ENCODE measurements around the gene MADD.

MADD gene

DNA sequence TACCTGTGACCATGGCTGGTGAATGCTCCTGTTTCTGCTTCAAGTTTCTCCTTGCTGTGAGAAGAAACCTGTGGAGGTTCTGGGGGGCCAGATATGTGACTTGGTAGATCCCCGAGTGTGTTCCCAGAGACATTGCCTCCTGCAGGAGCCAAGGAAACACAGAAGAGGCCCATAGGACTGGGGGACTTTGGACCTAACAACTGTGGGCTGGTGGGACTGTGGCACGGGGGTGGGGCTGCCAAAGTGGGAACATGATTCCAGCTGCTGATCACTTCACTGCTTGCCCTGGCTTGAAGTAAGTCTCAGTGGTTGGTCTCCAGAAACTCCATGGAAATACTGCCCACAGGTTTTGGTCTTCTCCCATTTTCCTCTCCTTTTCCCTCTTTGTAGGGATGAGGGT, 16.3 kb upstream of the MADD start:
- DNase-seq = no peak

DNA sequence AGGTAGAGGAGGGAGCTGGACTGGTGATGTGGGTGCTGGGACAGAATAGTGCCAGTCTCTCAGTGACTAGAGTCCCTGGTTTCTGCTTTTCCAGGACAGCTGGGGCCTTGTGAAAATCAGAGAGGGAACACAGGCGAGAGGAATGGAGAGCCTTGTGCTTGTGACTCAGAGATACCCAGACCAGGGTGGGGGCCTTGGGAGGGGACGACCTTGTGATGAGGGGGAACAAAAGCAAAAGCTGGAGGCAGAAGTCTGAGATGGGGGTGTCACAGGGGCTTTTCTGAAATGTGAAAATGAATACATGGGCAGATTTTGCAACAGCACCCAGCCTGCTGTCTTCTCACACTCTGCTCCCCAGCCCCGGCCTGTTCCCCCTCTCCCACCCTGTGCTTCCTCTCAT, 15.5 kb upstream of the MADD start:
- no peak for DNase-seq

GRCh38 chr11:47256374-47256773, 13.6 kb upstream of the MADD start:
- DNase-seq = no peak

DNA sequence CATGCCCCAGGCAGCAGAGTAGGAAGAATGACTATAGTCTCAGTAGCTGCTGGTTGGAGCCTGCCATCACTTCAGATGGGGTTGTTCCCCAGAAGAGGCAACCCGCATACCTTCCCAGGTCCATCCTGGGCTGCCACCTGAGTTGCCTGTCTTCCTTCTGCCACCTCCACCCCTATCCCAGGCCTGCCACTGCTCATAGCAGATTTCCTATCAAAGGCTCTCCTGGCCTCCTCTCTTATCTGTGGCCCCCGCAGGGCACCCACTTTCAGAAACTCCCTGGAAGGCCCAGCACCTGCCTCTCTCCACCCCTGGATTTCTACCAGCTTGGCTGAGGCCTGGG, 12.8 kb upstream of the MADD start:
- no peak for DNase-seq

DNA sequence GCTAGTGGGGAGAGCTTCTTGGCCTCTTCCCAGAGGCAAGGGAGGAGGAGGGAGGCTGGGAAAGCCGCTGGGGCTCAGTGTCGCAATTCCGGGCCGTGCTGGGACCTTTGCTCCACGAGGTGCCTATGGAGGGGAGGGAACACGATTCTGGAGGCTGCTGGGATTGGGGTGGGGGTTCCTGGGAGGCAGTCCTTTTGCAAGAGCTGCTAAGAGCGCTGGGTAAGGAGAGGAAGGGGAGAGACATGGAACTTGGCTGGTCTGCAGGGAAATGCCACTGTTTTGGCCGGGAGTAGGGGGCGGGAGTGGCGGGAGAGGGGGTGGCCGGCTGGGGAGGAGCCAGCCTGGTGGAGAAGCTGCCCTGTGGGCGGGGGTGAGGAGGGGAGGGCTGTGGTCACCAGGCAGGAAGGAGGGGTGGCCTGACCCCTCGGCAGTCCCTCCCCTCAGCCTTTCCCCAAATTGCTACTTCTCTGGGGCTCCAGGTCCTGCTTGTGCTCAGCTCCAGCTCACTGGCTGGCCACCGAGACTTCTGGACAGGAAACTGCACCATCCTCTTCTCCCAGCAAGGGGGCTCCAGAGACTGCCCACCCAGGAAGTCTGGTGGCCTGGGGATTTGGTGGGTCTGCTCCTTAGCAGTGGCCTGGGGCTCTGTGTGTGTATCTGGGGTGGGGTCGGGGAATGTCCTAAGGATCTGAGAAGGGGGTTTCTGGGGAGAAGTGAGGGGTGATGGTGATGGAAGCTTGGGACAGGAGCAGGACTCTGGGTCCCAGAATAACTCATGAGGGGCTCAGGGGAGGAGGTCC, 12.2 kb upstream of the MADD start, which contains the start of gene NR1H3:
Gene NR1H3 (plus strand): TSS at position 480 of the 800 bp plus-strand sequence. CDS start 1,221 bp downstream, outside the sequence.
- no peak for DNase-seq

GRCh38 chr11:47258317-47258902, 11.5 kb upstream of the MADD start:
- no peak for DNase-seq

DNA sequence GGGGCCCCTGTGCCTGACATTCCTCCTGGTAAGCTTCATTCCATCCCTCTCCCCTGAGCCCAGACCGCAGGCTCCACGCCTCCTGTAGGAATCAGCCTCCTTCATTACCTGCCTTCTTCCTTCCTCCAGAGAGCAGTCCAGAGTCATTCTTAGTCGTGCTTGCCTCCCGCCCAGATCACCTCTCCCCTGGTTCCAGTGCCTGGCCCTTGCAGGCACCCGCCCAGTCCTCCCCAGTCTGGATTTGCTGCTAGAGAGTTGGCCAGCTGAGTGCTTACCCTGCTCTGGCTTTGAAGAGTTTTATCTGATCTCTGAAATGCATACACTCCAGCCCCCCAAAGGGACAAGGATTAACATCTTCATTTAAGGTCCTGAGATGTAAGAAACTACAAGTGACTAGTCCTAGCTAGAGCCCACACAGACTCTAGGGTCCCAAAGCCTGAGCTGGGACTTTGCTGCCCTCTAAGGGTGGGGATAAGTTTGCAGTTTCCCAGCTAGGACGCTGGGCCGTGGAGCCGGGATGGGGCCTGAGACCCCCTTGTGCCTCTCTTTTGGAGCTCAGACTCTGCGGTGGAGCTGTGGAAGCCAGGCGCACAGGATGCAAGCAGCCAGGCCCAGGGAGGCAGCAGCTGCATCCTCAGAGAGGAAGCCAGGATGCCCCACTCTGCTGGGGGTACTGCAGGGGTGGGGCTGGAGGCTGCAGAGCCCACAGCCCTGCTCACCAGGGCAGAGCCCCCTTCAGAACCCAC, 10.5 kb upstream of the MADD start:
- DNase-seq = peak; percentile 12

- no peak for DNase-seq
Observed at GRCh38 chr11:47260366-47260765, 9.6 kb upstream of the MADD start.

DNA sequence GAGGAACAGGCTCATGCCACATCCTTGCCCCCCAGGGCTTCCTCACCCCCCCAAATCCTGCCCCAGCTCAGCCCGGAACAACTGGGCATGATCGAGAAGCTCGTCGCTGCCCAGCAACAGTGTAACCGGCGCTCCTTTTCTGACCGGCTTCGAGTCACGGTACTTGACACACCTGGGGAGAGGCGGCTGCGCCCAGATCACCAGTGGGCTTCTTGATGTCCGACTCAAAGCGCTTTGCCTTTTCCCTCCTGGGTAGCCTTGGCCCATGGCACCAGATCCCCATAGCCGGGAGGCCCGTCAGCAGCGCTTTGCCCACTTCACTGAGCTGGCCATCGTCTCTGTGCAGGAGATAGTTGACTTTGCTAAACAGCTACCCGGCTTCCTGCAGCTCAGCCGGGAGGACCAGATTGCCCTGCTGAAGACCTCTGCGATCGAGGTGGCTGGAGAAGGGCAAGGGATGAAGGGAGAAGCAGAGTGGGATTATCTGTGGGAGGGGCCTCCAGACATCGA, 8.6 kb upstream of the MADD start:
- no peak for DNase-seq

DNA sequence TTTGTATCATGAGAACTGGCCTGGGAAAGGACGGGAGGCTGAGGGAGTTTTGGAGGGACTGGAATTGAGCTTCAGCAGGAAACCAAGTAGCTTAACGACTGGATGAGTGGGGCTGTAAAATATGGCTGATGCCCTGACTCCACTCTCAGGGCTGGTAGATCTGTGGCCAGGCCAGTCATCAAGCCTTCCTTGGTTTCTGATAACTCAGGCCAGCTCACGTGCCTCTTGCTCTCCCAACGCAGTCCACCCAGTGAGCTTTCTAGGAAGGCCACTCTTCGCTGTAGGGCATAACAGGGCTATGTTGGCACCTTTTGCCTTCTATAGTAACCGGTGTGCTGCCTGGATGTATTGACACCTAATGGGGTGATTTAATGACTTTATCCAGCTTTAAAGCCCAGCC, 5.8 kb upstream of the MADD start:
- no peak for DNase-seq

GRCh38 chr11:47264521-47264920, 5.4 kb upstream of the MADD start:
- DNase-seq = no peak

- DNase-seq = no peak
Observed at GRCh38 chr11:47267876-47268275, 2.1 kb upstream of the MADD start.

DNA sequence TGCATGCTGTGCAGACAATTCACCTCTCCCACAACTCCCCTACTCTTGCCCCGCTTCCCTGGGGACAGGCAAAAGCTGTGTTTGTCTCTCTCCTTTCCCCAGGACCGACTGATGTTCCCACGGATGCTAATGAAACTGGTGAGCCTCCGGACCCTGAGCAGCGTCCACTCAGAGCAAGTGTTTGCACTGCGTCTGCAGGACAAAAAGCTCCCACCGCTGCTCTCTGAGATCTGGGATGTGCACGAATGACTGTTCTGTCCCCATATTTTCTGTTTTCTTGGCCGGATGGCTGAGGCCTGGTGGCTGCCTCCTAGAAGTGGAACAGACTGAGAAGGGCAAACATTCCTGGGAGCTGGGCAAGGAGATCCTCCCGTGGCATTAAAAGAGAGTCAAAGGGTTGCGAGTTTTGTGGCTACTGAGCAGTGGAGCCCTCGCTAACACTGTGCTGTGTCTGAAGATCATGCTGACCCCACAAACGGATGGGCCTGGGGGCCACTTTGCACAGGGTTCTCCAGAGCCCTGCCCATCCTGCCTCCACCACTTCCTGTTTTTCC, 1.4 kb upstream of the MADD start:
- DNase-seq = no peak

- peak; percentile 94 for DNase-seq
Observed at GRCh38 chr11:47269002-47269828, 718 bp upstream of the MADD start.

DNA sequence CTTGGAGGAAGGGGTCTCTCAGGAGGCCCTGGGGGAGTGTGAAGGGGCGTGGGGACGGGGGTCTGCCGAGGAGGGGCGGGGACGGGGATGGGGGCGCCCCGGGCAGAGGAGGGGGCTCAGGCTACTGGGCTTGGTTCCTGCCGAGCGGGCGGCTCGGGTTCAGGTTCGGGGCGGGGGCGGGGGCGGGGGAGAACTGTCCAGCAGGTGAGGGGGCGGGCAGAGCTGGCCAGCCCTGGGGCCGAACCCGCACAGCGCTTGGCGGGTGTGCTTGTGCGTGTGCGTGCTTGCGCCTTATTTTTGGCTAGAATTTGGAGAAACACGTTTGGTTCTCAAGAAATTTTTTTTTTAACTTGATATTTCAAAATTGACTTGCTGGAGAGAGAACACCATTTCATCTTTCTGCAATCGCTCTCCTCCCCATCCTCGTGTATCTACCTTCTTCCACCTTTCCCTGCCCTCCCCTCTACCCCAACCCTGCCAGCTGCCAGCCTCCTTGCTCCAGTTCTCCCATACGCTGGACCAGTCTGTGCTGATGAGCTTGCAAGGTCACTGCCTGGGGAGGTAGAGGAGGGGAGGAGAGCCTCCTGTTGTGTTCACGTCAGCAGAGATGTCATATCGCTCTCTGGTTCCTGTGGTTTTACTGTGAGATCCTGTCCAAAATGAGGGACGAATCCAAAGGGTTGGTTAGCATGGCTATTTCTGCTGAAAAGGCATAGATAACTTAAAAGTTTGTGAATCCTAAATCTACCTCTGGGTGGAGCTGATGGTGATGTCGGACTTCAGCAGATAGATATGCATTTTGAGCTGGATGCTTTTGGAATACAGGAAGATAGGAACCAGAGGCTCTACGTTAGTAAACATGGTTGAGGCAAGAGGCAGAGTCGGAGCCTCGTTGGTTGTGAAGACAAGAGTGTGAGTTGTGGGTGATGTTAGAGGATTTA, 668 bp downstream of the MADD start:
- peak; percentile 16 for DNase-seq

DNA sequence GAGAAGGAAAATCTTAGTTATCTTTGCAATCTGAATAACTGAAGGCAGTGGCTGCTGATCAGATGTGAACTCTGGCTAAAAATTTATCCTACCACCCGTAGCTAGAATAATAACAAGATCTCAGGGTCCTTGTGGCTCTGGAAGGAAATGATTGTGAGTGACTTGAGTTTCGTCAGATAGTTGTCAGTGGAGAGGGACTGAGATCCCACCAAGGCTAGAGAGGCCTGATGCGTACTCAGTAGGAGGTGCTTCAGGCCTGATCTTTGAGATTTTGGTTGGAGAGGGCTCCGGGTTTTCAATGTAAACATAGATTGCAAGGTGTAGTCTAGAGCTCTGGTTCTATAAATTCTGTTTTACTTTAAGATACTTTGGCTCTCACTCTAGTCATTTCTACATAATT, 1.4 kb downstream of the MADD start:
- DNase-seq = no peak

DNA sequence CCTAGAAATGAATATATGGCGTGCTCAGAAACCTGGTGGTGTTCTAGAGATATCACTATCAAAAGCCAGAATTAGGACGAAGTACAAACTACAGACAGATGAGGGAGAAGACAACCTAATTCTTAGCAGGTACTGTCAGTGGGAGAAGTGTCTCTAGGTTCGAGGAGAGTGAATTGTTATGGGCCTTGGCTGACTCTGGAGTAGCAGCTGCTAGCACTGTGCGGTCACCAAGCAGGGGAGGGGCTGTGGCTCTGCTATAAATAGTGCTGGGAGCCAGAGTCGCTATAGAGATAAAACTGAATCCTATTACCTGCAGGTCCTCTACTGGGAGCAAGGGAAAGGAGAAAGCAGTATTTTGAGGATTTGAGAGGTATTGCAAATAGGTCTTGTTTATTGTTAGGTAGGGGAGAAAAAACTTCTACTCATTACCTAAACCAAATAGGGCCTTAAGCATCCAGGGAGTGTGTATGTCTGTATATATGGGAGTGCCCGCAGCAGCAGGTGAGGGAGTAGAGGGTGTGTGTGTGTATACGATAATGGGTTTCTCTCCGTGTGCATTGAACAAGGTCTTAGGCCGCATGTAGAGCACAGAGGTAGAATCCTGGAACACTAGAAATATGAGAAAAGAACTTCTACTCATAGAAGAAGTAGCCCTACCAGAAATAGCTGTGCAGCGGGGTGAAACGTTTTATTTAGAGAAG, 2.2 kb downstream of the MADD start:
- DNase-seq = no peak

DNA sequence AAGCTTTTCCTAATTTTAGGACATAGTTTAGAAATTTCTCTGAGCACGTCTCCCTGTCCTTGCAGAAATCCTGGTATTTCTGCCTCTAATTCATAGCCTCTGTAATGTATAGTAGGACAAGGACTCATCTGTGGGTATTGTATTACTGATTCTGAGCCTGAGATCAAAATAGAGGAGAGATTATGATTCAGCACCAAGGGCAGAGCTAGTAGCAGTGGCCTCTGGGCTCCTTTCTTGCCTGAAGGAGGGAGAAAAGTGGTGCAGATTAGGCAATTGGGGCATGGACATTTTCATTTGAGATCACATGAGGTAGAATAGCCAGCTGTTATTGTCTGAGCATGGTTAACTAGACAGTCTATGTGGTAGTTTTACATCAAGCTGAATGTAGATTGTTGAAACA, 2.8 kb downstream of the MADD start:
- no peak for DNase-seq

GRCh38 chr11:47274495-47275235, 4.7 kb downstream of the MADD start:
- DNase-seq = no peak

- no peak for DNase-seq
Observed at GRCh38 chr11:47276923-47277322, 7.0 kb downstream of the MADD start.
